Vagina (tissue), 2 donors: ENCODE measurements around the gene ATF7IP2. TPM values are rescaled to one million over a fixed set of nuclear protein-coding genes. Genes with fewer than 3 reads are reported as not detected.
"Not testable (repeated sequence)": the region's sequence is repeated elsewhere in the genome, so short reads cannot be mapped to it uniquely, and the experiment has no call there.

Source experiments
- DNase-seq, 2 donors: peaks; one replicate each; pipeline ENCODE4 v3.0.0-alpha.2; 2017; ENCODE audit errors: extremely low spot score in 2 of 2
- H3K27ac ChIP-seq: fragments of 200-600 bp; sonication (generic); one replicate; pipeline ENCODE4 v1.5.1; 2019
- H3K27me3 ChIP-seq: fragments of 200-600 bp; sonication (generic); one replicate; pipeline ENCODE4 v1.5.1; 2019
- H3K36me3 ChIP-seq, 2 donors: fragments of 200-600 bp; sonication (generic); one replicate each; pipeline ENCODE4 v1.5.1; 2017 to 2019
- H3K4me1 ChIP-seq: fragments of 200-600 bp; sonication (generic); one replicate; pipeline ENCODE4 v1.5.1; 2019
- H3K4me3 ChIP-seq, 2 donors: fragments of 200-600 bp; sonication (generic); 1 replicate in 1 of 2; 2 replicates in 1 of 2; pipeline ENCODE4 v1.5.1; 2016 to 2019
- H3K9me3 ChIP-seq: fragments of 200-600 bp; sonication (generic); one replicate; pipeline ENCODE4 v1.5.1; 2019
- POLR2A ChIP-seq, 2 donors: fragments of 450-650 bp; IDR thresholded peaks; one replicate each; pipeline ENCODE4 v1.6.1; 2017; ENCODE audit warnings: antibody characterized with exemption in 2 of 2, mild to moderate bottlenecking in 2 of 2, moderate library complexity in 2 of 2
- POLR2AphosphoS5 ChIP-seq, 2 donors: sonication (generic); formaldehyde crosslinking; IDR thresholded peaks; one replicate each; pipeline ENCODE4 v1.9.0; 2017; ENCODE audit warnings: antibody characterized with exemption in 2 of 2, mild to moderate bottlenecking in 2 of 2, low read depth in 1 of 2; ENCODE audit not compliant: insufficient read depth in 1 of 2
- intact Hi-C: fragments of 100-400 bp; cut with DNase I; formaldehyde crosslinking; loops from one replicate; pipeline ENCODE4 v1.15.1; 2023
- total RNA-seq: library from RNA; depleted of rRNA; stranded (reverse); fragments of >200 nt; gene quantifications from one replicate; pipeline ENCODE4 v1.2.3, GENCODE V29; 2016
- TF ChIP-seq, protein P1 (sequence below), 3 experiments: fragments of 450-650 bp in 2 of 3; fragments of 200-600 bp in 1 of 3; sonication (generic) in 1 of 3; IDR thresholded peaks; one replicate each; pipeline ENCODE4 v1.5.1; 2017 to 2019; ENCODE audit warnings: antibody characterized with exemption in 3 of 3, mild to moderate bottlenecking in 2 of 3, moderate library complexity in 2 of 3

The ATF7IP2 gene
- total RNA-seq, 1 donor from 2014 or later, result 5.4 TPM

DNA sequence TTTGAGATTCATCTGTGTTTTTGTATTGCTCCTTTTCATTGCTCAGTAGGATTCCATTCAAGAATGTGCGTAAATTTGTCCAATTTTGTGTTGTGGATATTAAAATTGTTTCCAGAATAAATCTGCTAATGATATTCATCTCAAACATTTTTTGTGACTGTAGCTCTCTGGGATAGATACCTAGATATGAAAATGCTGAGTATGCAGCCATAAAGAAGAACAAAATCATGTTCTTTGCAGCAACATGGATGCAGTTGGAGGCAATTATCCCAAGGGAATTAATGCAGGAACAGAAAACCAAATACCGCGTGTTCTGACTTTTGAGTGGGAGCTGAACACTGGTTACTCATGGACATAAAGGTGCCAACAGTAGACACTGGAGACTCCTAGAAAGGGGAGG is 40.2 kb upstream of the ATF7IP2 start:
- no peak for TF ChIP-seq POLR2A (IDR thresholded peaks at IDR 0.05)
- no peak for TF ChIP-seq POLR2AphosphoS5 (IDR thresholded peaks at IDR 0.05; ENCODE audit: insufficient read depth in 1 of 2, low read depth in 1 of 2)
- TF ChIP-seq, protein P1, sequence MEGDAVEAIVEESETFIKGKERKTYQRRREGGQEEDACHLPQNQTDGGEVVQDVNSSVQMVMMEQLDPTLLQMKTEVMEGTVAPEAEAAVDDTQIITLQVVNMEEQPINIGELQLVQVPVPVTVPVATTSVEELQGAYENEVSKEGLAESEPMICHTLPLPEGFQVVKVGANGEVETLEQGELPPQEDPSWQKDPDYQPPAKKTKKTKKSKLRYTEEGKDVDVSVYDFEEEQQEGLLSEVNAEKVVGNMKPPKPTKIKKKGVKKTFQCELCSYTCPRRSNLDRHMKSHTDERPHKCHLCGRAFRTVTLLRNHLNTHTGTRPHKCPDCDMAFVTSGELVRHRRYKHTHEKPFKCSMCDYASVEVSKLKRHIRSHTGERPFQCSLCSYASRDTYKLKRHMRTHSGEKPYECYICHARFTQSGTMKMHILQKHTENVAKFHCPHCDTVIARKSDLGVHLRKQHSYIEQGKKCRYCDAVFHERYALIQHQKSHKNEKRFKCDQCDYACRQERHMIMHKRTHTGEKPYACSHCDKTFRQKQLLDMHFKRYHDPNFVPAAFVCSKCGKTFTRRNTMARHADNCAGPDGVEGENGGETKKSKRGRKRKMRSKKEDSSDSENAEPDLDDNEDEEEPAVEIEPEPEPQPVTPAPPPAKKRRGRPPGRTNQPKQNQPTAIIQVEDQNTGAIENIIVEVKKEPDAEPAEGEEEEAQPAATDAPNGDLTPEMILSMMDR (IDR thresholded peaks at IDR 0.05), result no peak
- H3K9me3 ChIP-seq, result peaks cover 6% of the 10 kb centered on the region
- no peaks in the 10 kb centered on the region for H3K4me1 ChIP-seq
- no peaks in the 10 kb centered on the region for H3K36me3 ChIP-seq
- H3K27ac ChIP-seq, result no peak overlapping the region
- DNase-seq, result no peak
- H3K4me3 ChIP-seq, result no peak overlapping the region
- H3K27me3 ChIP-seq, result no peaks in the 10 kb centered on the region
- intact Hi-C loops, result no loop called here

DNA sequence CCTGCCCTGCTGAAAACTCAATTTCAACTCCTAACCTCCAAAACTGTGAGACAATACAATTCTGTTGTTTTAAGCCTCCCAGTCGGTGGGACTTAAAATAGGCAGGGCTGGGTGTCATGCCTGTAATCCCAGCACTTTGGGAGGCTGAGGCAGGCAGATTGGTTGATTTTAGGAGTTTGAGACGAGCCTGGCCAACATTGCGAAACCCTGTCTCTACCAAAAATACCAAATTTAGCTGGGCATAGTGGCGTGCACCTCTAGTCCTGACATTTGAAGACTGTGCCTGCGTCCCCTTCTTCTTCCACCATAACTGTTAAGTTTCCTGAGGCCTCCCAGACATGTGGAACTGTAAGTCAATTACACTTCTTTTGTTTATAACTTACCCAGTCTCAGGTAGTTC is 36.0 kb upstream of the ATF7IP2 start:
- Histone ChIP-seq H3K4me3 (no peak overlapping the region), H3K27me3 (no peaks in the 10 kb centered on the region), H3K27ac (no peak overlapping the region), H3K9me3 (no peaks in the 10 kb centered on the region), H3K4me1 (no peaks in the 10 kb centered on the region), H3K36me3 (no peaks in the 10 kb centered on the region)
- DNase-seq, result no peak
- intact Hi-C loops, result no loop called here
- TF ChIP-seq POLR2AphosphoS5 (IDR thresholded peaks at IDR 0.05; ENCODE audit: insufficient read depth in 1 of 2, low read depth in 1 of 2), result no peak
- TF ChIP-seq, protein P1 (IDR thresholded peaks at IDR 0.05), result no peak
- TF ChIP-seq POLR2A (IDR thresholded peaks at IDR 0.05), result no peak

DNA sequence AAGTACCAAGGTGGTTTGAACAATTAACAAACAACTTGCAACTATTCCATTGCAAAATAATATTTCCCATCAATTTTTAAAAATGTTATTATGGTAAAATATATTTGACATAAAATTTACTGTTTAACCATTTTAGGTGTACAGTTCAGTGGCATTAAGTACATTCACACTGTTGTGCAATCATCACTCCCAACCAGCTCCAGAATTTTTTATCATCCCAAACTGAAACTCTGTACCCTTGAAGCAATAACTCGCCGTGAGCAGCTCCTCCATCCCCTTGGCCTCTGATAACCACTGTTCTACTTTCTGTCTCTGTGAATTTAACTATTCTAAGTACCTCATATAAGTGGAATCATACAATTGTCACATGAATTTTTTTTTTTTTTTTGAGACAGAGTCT is 33.6 kb upstream of the ATF7IP2 start:
- Histone ChIP-seq H3K36me3 (no peaks in the 10 kb centered on the region), H3K9me3 (no peaks in the 10 kb centered on the region), H3K27ac (no peak overlapping the region), H3K4me3 (no peak overlapping the region), H3K4me1 (no peaks in the 10 kb centered on the region), H3K27me3 (no peaks in the 10 kb centered on the region)
- intact Hi-C loops, result no loop called here
- DNase-seq, result no peak
- no peak for TF ChIP-seq POLR2AphosphoS5 (IDR thresholded peaks at IDR 0.05; ENCODE audit: insufficient read depth in 1 of 2, low read depth in 1 of 2)
- TF ChIP-seq, protein P1 (IDR thresholded peaks at IDR 0.05), result no peak
- no peak for TF ChIP-seq POLR2A (IDR thresholded peaks at IDR 0.05)

DNA sequence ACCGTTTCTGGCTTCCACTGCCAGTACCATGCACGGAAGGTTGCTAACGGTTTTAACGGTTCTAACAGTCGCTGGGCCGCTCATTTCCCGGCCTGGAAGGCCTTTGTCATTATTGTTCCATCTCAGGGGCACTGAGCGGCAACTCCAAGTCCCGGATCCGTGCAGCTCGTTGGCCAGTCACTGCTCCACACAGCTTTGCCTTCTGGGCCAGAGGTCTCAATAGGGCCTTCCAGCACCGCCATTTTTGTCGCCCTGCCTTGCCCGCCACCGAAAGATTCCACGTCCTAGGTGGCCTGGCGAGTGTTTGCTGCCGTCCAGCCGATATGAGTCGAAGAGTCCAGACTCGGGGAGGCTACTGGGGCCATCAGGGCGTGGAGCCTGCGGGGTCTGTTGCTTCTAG is 30.3 kb upstream of the ATF7IP2 start:
- H3K4me1 ChIP-seq, result no peaks in the 10 kb centered on the region
- H3K4me3 ChIP-seq, result no peak overlapping the region
- no peaks in the 10 kb centered on the region for H3K36me3 ChIP-seq
- TF ChIP-seq POLR2AphosphoS5 (IDR thresholded peaks at IDR 0.05; ENCODE audit: insufficient read depth in 1 of 2, low read depth in 1 of 2), result no peak
- no peak for TF ChIP-seq POLR2A (IDR thresholded peaks at IDR 0.05)
- TF ChIP-seq, protein P1 (IDR thresholded peaks at IDR 0.05), result no peak
- intact Hi-C loops, result no loop called here
- no peak overlapping the region for H3K27ac ChIP-seq
- H3K9me3 ChIP-seq, result no peaks in the 10 kb centered on the region
- no peaks in the 10 kb centered on the region for H3K27me3 ChIP-seq
- DNase-seq, result no peak

DNA sequence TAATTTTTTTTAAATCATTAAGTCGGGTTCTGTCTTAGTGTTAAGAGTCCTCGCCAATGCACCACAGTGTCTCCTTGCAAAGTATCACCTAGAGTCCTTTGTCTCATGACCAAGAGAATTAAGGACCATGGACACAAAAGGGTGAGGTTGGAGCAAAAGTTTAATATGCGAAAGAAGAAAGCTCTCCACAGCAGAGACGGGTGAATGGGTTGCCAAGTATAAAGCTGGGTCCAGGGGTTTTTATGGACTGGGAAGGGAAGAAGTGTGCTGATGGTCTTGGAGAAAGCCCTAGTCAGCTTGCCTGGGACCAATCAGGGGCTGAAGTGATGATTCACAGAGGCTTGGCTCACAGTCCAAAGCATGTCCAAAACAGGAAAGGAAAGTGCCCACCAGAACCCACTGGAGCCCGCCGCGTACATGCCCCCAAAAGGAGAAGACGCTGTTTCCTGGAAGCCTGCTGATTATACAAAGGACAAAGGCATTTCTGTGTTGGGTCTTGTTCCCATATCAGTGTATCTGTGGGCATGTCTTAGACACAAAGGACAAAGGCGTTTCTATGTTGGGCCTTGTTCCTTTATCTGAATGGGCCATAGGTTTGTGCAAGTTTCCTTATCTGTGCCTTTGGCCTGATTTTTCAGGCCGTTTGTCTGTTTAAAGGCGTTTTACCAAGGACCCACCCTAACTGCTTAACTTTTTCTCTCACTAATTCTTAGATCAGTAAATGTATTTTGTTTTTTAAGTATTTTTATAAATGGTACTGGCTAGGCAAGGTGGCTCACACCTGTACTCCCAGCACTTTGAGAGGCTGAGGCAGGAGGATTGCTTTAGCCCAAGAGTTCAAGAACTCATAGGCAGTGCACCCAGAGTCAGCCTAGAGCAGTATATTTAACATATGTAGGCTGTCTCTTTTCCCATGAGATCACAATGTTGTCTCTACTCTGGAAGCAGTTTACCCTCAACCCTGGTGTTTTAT is 28.7 kb upstream of the ATF7IP2 start:
- TF ChIP-seq, protein P1 (IDR thresholded peaks at IDR 0.05), result no peak
- TF ChIP-seq POLR2A (IDR thresholded peaks at IDR 0.05) (no peak), POLR2AphosphoS5 (IDR thresholded peaks at IDR 0.05; ENCODE audit: insufficient read depth in 1 of 2, low read depth in 1 of 2) (no peak)
- no peaks in the 10 kb centered on the region for H3K27me3 ChIP-seq
- no peaks in the 10 kb centered on the region for H3K36me3 ChIP-seq
- no peaks in the 10 kb centered on the region for H3K9me3 ChIP-seq
- intact Hi-C loops, result no loop called here
- H3K27ac ChIP-seq, result no peak overlapping the region
- H3K4me1 ChIP-seq, result no peaks in the 10 kb centered on the region
- no peak overlapping the region for H3K4me3 ChIP-seq
- DNase-seq, result peak in 1 of 2 donors; percentile 40

DNA sequence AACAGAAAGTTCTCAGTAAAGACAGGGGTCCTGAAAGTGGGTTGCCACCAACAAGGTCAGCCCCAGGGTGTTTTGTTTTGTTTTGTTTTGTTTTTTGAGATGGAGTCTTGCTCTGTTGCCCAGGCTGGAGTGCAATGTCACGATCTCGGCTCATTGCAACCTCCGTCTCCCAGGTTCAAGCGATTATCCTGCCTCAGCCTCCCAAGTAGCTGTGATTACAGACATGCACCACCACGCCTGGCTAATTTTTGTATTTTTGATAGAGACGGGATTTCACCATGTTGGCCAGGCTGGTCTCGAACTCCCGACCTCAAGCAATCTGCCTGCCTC is 24.1 kb upstream of the ATF7IP2 start:
- intact Hi-C loops, H3K9me3 ChIP-seq: not testable (repeated sequence)

More for the DNA sequence above, 24.1 kb upstream of the ATF7IP2 start:
- H3K27ac ChIP-seq, H3K27me3 ChIP-seq, H3K36me3 ChIP-seq, H3K4me3 ChIP-seq, H3K4me1 ChIP-seq, DNase-seq: not testable (repeated sequence)
